Gastroesophageal sphincter (tissue), 4 donors: ENCODE data around the gene FAM50A. TPM values are rescaled to one million over a fixed set of nuclear protein-coding genes. Genes with fewer than 3 reads are reported as not detected.

ENCODE experiments used
- ATAC-seq: fragments of 150-250 bp; one replicate; pipeline ENCODE4 v1.9.1; 2016; ENCODE audit warnings: mild to moderate bottlenecking, moderate library complexity
- H3K27ac ChIP-seq, 4 donors: fragments of 200-600 bp; sonication (generic) in 3 of 4; 1 replicate in 3 of 4; 2 replicates in 1 of 4; pipeline ENCODE4 v1.5.1; 2016 to 2019
- H3K27me3 ChIP-seq: fragments of 200-600 bp; sonication (generic); one replicate; pipeline ENCODE4 v1.5.1; 2019
- H3K36me3 ChIP-seq, 2 donors: fragments of 200-600 bp; sonication (generic); one replicate each; pipeline ENCODE4 v1.5.1; 2019; ENCODE audit warnings: control low read depth in 1 of 2
- H3K4me1 ChIP-seq, 3 donors: fragments of 200-600 bp; sonication (generic); 1 replicate in 2 of 3; 2 replicates in 1 of 3; pipeline ENCODE4 v1.5.1; 2016 to 2019; ENCODE audit warnings: control low read depth in 2 of 3
- H3K4me3 ChIP-seq, 2 donors: fragments of 200-600 bp; sonication (generic); one replicate each; pipeline ENCODE4 v1.5.1; 2019; ENCODE audit warnings: mild to moderate bottlenecking in 1 of 2, moderate library complexity in 1 of 2
- H3K9me3 ChIP-seq, 3 donors: fragments of 200-600 bp; sonication (generic); one replicate each; pipeline ENCODE4 v1.5.1; 2017 to 2019; ENCODE audit warnings: control low read depth in 2 of 3
- CTCF ChIP-seq, 4 experiments: fragments of 200-600 bp in 2 of 4; fragments of 450-650 bp in 2 of 4; sonication (generic) in 1 of 4; IDR thresholded peaks; one replicate each; pipeline ENCODE4 v1.5.1; 2017 to 2019; ENCODE audit warnings: antibody characterized with exemption in 4 of 4, mild to moderate bottlenecking in 2 of 4, moderate library complexity in 2 of 4
- EP300 ChIP-seq: sonication (generic); formaldehyde crosslinking; IDR thresholded peaks from one replicate; pipeline ENCODE4 v1.6.1; 2017; ENCODE audit warnings: antibody characterized with exemption, mild to moderate bottlenecking
- POLR2A ChIP-seq, 2 donors: fragments of 450-650 bp; IDR thresholded peaks; one replicate each; pipeline ENCODE4 v1.6.1; 2017; ENCODE audit warnings: antibody characterized with exemption in 2 of 2, mild to moderate bottlenecking in 2 of 2, moderate library complexity in 1 of 2
- POLR2AphosphoS5 ChIP-seq: sonication (generic); formaldehyde crosslinking; IDR thresholded peaks from one replicate; pipeline ENCODE4 v1.6.1; 2017; ENCODE audit warnings: antibody characterized with exemption
- WGBS, 2 donors: methylation state at CpG; one replicate each; pipeline ENCODE4 v1.1.5; 2018; ENCODE audit warnings: low coverage in 1 of 2; 5-methylcytosine and 5-hydroxymethylcytosine counted together
- total RNA-seq, 4 donors: library from RNA; depleted of rRNA; stranded (reverse); fragments of >200 nt; gene quantifications; one replicate each; pipeline ENCODE4 v1.1.0, GENCODE V29; 2016

Gene FAM50A
- total RNA-seq, 4 donors from 2014 or later: 49.8 to 58.2 (median 53.4) TPM

DNA sequence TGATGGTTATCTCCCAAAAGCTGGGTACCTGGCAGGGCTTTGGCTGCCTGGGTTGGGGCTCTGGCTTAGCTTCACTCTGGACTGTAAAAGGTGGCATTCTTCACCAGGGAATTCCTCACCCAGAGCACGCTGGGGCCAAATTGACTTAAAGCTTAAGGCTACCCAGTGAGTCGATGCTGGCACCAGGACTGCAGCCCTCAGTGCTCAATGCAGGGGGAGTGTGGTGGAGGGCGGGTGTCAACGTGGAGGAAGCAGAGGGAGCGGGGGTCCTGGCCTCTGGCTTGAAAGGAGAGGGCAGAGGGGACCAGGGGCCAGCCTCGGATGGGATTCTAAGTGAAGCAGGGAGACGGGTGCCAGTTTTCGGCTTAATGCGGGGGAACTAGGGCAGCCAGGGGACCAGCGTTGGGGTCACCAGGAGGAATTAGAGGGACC lies 446 bp upstream of the FAM50A start:
- 0 to 22% methylated on average over 1 to 4 of the region's 10 CpGs for WGBS, 2 donors
- Histone ChIP-seq H3K4me1 (peaks cover 0 to 50% (median 0%) of the 10 kb centered on the region in 3 donors), H3K36me3 (peaks cover 0 to 56% of the 10 kb centered on the region in 2 donors), H3K9me3 (no peaks in the 10 kb centered on the region), H3K4me3 (peak overlapping the region; percentile 12 to 64), H3K27ac (peak overlapping the region; percentile 73 to 88 (median 86)), H3K27me3 (no peaks in the 10 kb centered on the region)
- TF ChIP-seq CTCF (IDR thresholded peaks at IDR 0.05): no peak
- TF ChIP-seq POLR2AphosphoS5: no peak
- peak; percentile 11 for ATAC-seq

DNA sequence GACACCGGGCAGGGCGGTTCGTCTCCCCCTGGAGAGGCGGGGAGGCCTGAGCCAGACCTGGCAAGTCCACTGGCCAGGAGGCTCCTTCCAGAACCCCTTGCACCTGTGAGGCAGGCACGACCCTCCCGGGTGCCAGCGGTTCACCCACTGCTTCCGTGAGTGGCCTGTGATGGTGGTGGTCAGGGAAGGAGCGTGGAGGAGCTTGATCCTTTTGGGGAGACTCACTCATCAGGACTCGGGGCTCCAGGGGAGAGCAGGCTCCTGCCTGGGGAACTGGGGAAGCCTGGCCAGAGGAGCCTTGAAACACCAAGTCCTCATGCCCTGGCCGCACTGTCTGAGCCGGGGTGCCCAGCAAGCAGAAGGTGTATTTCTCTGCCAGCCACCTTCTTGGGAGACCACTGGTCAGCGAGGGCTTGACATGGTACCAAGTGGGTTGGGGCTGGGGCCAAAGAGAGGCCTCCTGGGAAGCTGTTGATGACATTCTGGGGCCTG lies 860 bp downstream of the FAM50A start:
- TF ChIP-seq EP300 (no peak), CTCF (IDR thresholded peaks at IDR 0.05) (no peak), POLR2A (IDR thresholded peaks at IDR 0.05) (no peak), POLR2AphosphoS5 (no peak)
- Histone ChIP-seq H3K4me1 (peaks cover 0 to 37% (median 0%) of the 10 kb centered on the region in 3 donors), H3K27ac (peak overlapping the region; percentile 79 to 88 (median 86)), H3K4me3 (peak overlapping the region; percentile 61 to 64), H3K27me3 (no peaks in the 10 kb centered on the region), H3K9me3 (no peaks in the 10 kb centered on the region), H3K36me3 (peaks cover 0 to 66% of the 10 kb centered on the region in 2 donors)
- WGBS, 2 donors: no CpG with 5 or more reads among the region's 13 CpGs
- ATAC-seq: no peak

GRCh38 chrX:154445776-154446175 lies 1.8 kb downstream of the FAM50A start:
- peaks cover 0 to 28% (median 0%) of the 10 kb centered on the region in 3 donors for H3K4me1 ChIP-seq
- H3K36me3 ChIP-seq: peaks cover 0 to 66% of the 10 kb centered on the region in 2 donors

DNA sequence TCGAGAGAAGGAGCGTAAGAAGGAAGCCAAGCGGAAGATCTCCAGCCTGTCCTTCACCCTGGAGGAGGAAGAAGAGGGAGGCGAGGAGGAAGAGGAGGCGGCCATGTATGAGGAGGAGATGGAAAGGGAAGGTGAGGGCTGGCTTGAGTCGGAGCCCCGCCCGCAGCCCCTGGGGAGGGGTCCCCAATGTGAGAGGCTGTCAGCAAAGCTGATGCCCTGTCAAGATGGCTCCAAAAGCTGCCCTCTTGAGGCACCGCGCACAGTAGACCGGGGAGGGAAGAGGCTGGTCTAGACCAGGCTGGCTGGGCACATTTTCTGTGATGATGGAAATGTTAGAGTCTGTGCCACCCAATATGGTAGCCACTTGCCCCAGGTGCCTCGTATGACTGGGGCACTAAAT lies 2.5 kb downstream of the FAM50A start:
- H3K4me1 ChIP-seq: peaks cover 0 to 26% (median 0%) of the 10 kb centered on the region in 3 donors
- TF ChIP-seq CTCF (IDR thresholded peaks at IDR 0.05) (no peak), POLR2AphosphoS5 (no peak), EP300 (no peak), POLR2A (IDR thresholded peaks at IDR 0.05) (no peak)
- H3K9me3 ChIP-seq: no peaks in the 10 kb centered on the region
- H3K4me3 ChIP-seq: no peak overlapping the region
- H3K27ac ChIP-seq: no peak overlapping the region
- H3K36me3 ChIP-seq: peaks cover 0 to 65% of the 10 kb centered on the region in 2 donors
- 94 to 97% methylated on average over 5 to 11 of the region's 12 CpGs for WGBS, 2 donors
- H3K27me3 ChIP-seq: no peaks in the 10 kb centered on the region
- no peak for ATAC-seq

More at GRCh38 chrX:154445776-154446175, 1.8 kb downstream of the FAM50A start:
- Histone ChIP-seq H3K27ac (no peak overlapping the region), H3K4me3 (no peak overlapping the region), H3K27me3 (no peaks in the 10 kb centered on the region), H3K9me3 (no peaks in the 10 kb centered on the region)
- WGBS, 2 donors: 94% methylated on average over 8 of the region's 16 CpGs; no CpG with 5 or more reads in 1 of the 2 donors
- no peak for TF ChIP-seq EP300
- TF ChIP-seq CTCF (IDR thresholded peaks at IDR 0.05): no peak
- TF ChIP-seq POLR2AphosphoS5: no peak
- no peak for TF ChIP-seq POLR2A (IDR thresholded peaks at IDR 0.05)
- ATAC-seq: no peak

DNA sequence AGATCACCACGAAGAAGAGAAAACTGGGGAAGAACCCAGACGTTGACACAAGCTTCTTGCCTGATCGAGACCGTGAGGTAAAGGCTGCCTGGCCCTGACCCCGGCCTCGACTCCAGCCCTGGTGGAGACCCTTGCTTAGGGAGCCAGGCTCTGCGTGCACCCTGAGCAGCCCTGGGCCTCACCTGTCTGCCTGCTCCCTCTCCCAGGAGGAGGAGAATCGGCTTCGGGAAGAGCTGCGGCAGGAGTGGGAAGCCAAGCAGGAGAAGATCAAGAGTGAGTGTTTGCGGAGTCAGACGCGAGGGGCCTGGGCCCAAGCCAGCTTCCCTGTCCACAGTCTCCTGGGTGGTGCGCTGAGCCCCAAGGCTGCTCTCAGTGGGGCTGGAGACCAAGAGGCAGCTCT lies 4.5 kb downstream of the FAM50A start:
- TF ChIP-seq POLR2AphosphoS5 (no peak), EP300 (no peak), CTCF (IDR thresholded peaks at IDR 0.05) (no peak), POLR2A (IDR thresholded peaks at IDR 0.05) (no peak)

More for the DNA sequence above, 4.5 kb downstream of the FAM50A start:
- H3K4me1 ChIP-seq: peaks cover 0 to 20% (median 0%) of the 10 kb centered on the region in 3 donors
- no peak overlapping the region for H3K27ac ChIP-seq
- no peak overlapping the region for H3K4me3 ChIP-seq
- 83% methylated on average over 6 of the region's 14 CpGs; no CpG with 5 or more reads in 1 of the 2 donors for WGBS, 2 donors
- H3K27me3 ChIP-seq: no peaks in the 10 kb centered on the region
- ATAC-seq: no peak
- peaks cover 0 to 56% of the 10 kb centered on the region in 2 donors for H3K36me3 ChIP-seq
- H3K9me3 ChIP-seq: no peaks in the 10 kb centered on the region
